ENCODE results near the gene KIF19. TPM values are rescaled to one million over a fixed set of nuclear protein-coding genes. Genes with fewer than 3 reads are reported as not detected.

The KIF19 gene
- total RNA-seq, 2 experiments from 2014 or later = 0.19 to 0.25 TPM

- CTCF ChIA-PET = interaction anchor here (0.7 to 1.2 kb wide), 6 partner anchors 8 to 70 kb away, joined by 3 to 7 read pairs (median 4); no protein-coding TSS in a partner anchor
- POLR2A ChIA-PET = no interaction called here
Measured at GRCh38 chr17:74354561-74354960, 28.5 kb downstream of the KIF19 start.

- POLR2A ChIA-PET = no interaction called here
- CTCF ChIA-PET = interaction anchor here (0.9 to 3.8 kb wide), 7 partner anchors 8 to 70 kb away, joined by 3 to 15 read pairs (median 5); partner anchors contain the start of gene GPR142
Measured at GRCh38 chr17:74355065-74355464, 29.0 kb downstream of the KIF19 start.

GRCh38 chr17:74356646-74357465 lies 30.8 kb downstream of the KIF19 start:
- ChIA-PET POLR2A (no interaction called here), CTCF (interaction anchor here (0.6 to 3.8 kb wide), 6 partner anchors 11 to 73 kb away, joined by 3 to 15 read pairs (median 5); partner anchors contain the start of gene GPR142)

- ChIA-PET CTCF (interaction anchor here (1.2 to 3.8 kb wide), 4 partner anchors 11 to 59 kb away, joined by 3 to 15 read pairs (median 7); partner anchors contain the start of gene GPR142), POLR2A (interaction anchor here (0.6 kb wide), 1 partner anchor 32 kb away, joined by 3 read pairs; no protein-coding TSS in a partner anchor)
Measured at GRCh38 chr17:74357466-74357809, 31.4 kb downstream of the KIF19 start.

- ChIA-PET POLR2A (no interaction called here), CTCF (interaction anchor here (1.2 to 3.8 kb wide), 2 partner anchors 10 to 124 kb away, joined by 3 to 15 read pairs; partner anchors contain the start of gene GPR142)
Measured at GRCh38 chr17:74358697-74359096, 32.7 kb downstream of the KIF19 start.

- POLR2A ChIA-PET = no interaction called here
Measured at GRCh38 chr17:74359916-74360315, 33.9 kb downstream of the KIF19 start.

GRCh38 chr17:74360899-74361229 lies 34.8 kb downstream of the KIF19 start:
- ChIA-PET POLR2A (no interaction called here), CTCF (interaction anchor here (0.9 to 2.1 kb wide), 10 partner anchors 14 to 149 kb away, joined by 3 to 6 read pairs (median 3); no protein-coding TSS in a partner anchor)

More at GRCh38 chr17:74359916-74360315, 33.9 kb downstream of the KIF19 start:
- CTCF ChIA-PET = interaction anchor here (1.3 to 2.1 kb wide), 3 partner anchors 9 to 61 kb away, joined by 3 to 7 read pairs (median 6); no protein-coding TSS in a partner anchor

- POLR2A ChIA-PET = no interaction called here
Measured at GRCh38 chr17:74361230-74362068, 35.4 kb downstream of the KIF19 start, which contains the start of gene BTBD17. BTBD17 (minus strand) TSS chr17:74361868; CDS start chr17:74361819, 49 bp downstream.

GRCh38 chr17:74362069-74362405 lies 36.0 kb downstream of the KIF19 start:
- ChIA-PET CTCF (interaction anchor here (1.0 to 2.1 kb wide), 7 partner anchors 8 to 117 kb away, joined by 3 to 6 read pairs (median 4); no protein-coding TSS in a partner anchor), POLR2A (no interaction called here)

More at GRCh38 chr17:74361230-74362068, 35.4 kb downstream of the KIF19 start, which contains the start of gene BTBD17:
- CTCF ChIA-PET = interaction anchor here (0.9 to 2.1 kb wide), 13 partner anchors 15 to 150 kb away, joined by 3 to 6 read pairs (median 3); no protein-coding TSS in a partner anchor

GRCh38 chr17:74362810-74363498 lies 36.9 kb downstream of the KIF19 start:
- CTCF ChIA-PET = interaction anchor here (0.9 to 1.7 kb wide), 7 partner anchors 8 to 105 kb away, joined by 3 to 6 read pairs (median 4); no protein-coding TSS in a partner anchor
- POLR2A ChIA-PET = no interaction called here

- POLR2A ChIA-PET = no interaction called here
- CTCF ChIA-PET = interaction anchor here (0.7 to 5.5 kb wide), 16 partner anchors 7 to 168 kb away, joined by 3 to 64 read pairs (median 7); no protein-coding TSS in a partner anchor
Measured at GRCh38 chr17:74367206-74367605, 41.2 kb downstream of the KIF19 start, which contains the start of gene GPR142. GPR142 (plus strand) TSS chr17:74367506; CDS start chr17:74369541, 2,035 bp downstream.

GRCh38 chr17:74368341-74369081 lies 42.5 kb downstream of the KIF19 start:
- CTCF ChIA-PET = interaction anchor here (0.6 to 5.5 kb wide), 40 partner anchors 8 to 309 kb away, joined by 3 to 64 read pairs (median 4); partner anchors contain the start of gene RPL38

GRCh38 chr17:74369221-74369620 lies 43.2 kb downstream of the KIF19 start:
- ChIA-PET POLR2A (interaction anchor here (0.5 kb wide), 1 partner anchor 11 kb away, joined by 3 read pairs; no protein-coding TSS in a partner anchor), CTCF (interaction anchor here (0.8 to 5.5 kb wide), 16 partner anchors 9 to 163 kb away, joined by 3 to 64 read pairs (median 8); no protein-coding TSS in a partner anchor)

More at GRCh38 chr17:74368341-74369081, 42.5 kb downstream of the KIF19 start:
- POLR2A ChIA-PET = no interaction called here

- ChIA-PET CTCF (interaction anchor here (0.8 to 5.5 kb wide), 10 partner anchors 10 to 163 kb away, joined by 3 to 64 read pairs (median 8); no protein-coding TSS in a partner anchor), POLR2A (interaction anchor here (0.5 kb wide), 1 partner anchor 12 kb away, joined by 3 read pairs; no protein-coding TSS in a partner anchor)
Measured at GRCh38 chr17:74369665-74370490, 43.9 kb downstream of the KIF19 start.

- ChIA-PET CTCF (interaction anchor here (5.5 kb wide), 1 partner anchor 8 kb away, joined by 64 read pairs; no protein-coding TSS in a partner anchor), POLR2A (no interaction called here)
Measured at GRCh38 chr17:74371653-74372147, 45.7 kb downstream of the KIF19 start.

GRCh38 chr17:74372426-74372825 lies 46.4 kb downstream of the KIF19 start:
- POLR2A ChIA-PET = no interaction called here
- CTCF ChIA-PET = interaction anchor here (0.6 to 2.2 kb wide), 2 partner anchors 10 to 85 kb away, joined by 3 to 8 read pairs; no protein-coding TSS in a partner anchor
